Motor neuron (in vitro differentiated cells): Measurements from ENCODE around the gene VAC14. TPM values are rescaled to one million over a fixed set of nuclear protein-coding genes. Genes with fewer than 3 reads are reported as not detected.
A peak's percentile ranks its signal among the peaks of the same experiment; 100 is the strongest.

Experiments
- ATAC-seq, 8 experiments: fragments of 200-7000 bp; cut with Tn5 transposase; replicated peaks in 6 of 8; 2 replicates each; pipeline ENCODE4 v1.8.0; 2021; ENCODE audit warnings: mild to moderate bottlenecking in 8 of 8, moderate library complexity in 8 of 8
- H3K27ac ChIP-seq, 2 donors: fragments of 250-450 bp; sonication (Bioruptor Pico); 2 replicates each; pipeline ENCODE4 v1.9.0; 2021; ENCODE audit warnings: antibody characterized with exemption in 2 of 2, mild to moderate bottlenecking in 2 of 2, moderate library complexity in 1 of 2
- H3K4me1 ChIP-seq, 2 donors: fragments of 250-450 bp; sonication (Bioruptor Pico); replicated peaks in 1 of 2; 2 replicates each; pipeline ENCODE4 v1.6.1; 2021; ENCODE audit warnings: antibody characterized with exemption in 2 of 2, mild to moderate bottlenecking in 2 of 2, moderate library complexity in 1 of 2
- H3K4me3 ChIP-seq, 5 donors: fragments of 250-450 bp; sonication (Bioruptor Pico); 2 replicates each; pipeline ENCODE4 v1.9.0; 2021; ENCODE audit warnings: antibody characterized with exemption in 5 of 5, mild to moderate bottlenecking in 5 of 5, moderate library complexity in 4 of 5
- WGBS, 10 experiments: fragments of 450-650 bp; shearing (Covaris generic); methylation state at CpG; one replicate each; pipeline ENCODE4 v1.0.0; 2022; 5-methylcytosine and 5-hydroxymethylcytosine counted together
- in situ Hi-C, 9 experiments: fragments of 400-800 bp; cut with MboI; loops; one replicate each; pipeline ENCODE4 v1.15.0; 2021; ENCODE audit warnings: low sequenced_read_pairs in 9 of 9, low pct_unique_long_range_greater_than_20kb in 2 of 9; ENCODE audit not compliant: unreplicated experiment in 9 of 9
- total RNA-seq, 8 experiments: library from RNA; unstranded; fragments of 300-600 nt; gene quantifications; 2 replicates each; pipeline versions ENCODE4 v1.2.3 to v1.2.4, GENCODE V29; 2022

VAC14 gene
- total RNA-seq, 8 experiments from 2014 or later = 9.3 to 34.5 (median 17.0) TPM

DNA sequence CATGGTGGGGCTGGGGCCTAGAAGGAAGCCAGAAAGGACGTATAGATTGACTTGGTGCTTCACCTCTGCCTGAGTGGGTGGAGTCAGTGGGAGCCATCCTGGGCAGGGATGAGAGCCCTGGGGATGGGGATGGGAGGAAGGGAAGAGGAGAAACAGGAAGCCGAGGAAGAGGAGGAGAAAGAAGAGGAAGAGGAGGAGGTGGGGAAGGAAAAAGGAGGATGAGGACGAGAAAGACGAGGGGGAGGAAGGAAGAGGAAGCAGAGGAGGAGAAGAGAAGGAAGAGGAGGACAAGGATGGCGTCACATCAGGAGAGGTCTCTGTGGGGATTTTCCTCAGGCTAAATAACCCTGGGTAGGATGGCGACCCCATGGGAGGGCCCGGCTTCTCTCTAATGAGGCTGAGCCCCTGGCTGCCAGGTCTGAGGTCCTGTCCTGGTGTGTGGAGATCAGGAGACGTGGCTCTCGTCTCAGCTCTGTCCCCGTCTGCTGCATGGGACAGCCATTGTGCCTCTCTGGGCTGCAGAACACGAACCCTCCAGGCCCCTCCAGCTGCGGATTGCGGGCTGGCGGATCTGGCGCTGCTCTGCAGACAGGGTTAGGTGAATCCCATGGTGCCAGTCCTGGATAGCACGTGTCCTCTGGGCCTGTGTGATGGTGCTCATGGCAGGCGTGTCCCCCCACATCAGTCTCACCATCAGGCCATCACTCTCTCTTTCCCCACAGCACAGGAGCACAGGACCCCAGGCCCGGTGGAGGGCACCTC is 79.6 kb downstream of the VAC14 start:
- no peak overlapping the region for H3K27ac ChIP-seq
- H3K4me1 ChIP-seq = peaks cover 16 to 19% of the 10 kb centered on the region in 2 donors
- H3K4me3 ChIP-seq = no peak overlapping the region
- WGBS, 10 experiments = 69 to 100% (median 82%) methylated on average over 1 to 10 of the region's 18 CpGs; no CpG with 5 or more reads in 2 of the 10 experiments
- ATAC-seq = no peak
- in situ Hi-C loops = no loop called here

DNA sequence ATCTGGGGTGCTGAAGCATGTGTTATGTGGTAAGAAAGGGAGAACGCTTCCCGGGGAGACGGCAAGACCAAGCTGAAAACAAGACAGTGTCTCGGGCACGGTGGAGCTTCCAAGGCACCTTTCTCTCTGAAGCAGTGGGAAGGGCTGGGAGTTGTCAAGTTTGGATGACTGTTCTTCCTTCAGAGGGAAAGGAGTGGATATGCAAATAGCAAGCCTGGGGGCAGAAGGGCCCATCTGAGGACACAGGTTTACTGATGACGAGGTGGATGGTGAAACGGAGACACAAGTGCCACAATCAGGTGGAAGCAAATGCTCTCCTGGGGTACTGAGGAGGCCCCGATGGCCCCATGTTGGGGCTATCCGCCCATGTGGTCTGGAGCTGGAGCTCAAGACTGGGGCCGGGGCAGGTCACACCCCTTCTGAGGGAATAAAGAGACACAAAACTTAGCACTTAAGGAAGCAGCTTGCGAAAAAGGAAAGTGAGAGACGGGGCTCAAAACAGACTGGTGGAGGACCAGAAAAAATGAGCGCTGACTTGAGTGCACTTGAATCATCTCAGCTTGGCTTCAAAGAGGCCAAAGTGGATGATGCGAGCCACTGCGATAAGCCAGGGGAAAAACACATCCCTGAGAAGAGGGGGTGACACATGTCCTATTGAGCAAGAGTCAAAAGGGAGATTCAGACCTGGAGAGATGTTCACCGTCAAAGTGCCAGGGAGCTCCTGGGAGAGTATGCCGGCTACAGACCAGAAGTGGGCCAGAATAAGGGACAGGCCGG is 80.3 kb downstream of the VAC14 start:
- no peak overlapping the region for H3K4me3 ChIP-seq
- in situ Hi-C loops = no loop called here
- peak in 2 of 8 experiments; percentile 49 to 70 for ATAC-seq
- WGBS, 10 experiments = 78 to 100% (median 93%) methylated on average over 1 to 12 of the region's 18 CpGs; no CpG with 5 or more reads in 1 of the 10 experiments
- H3K27ac ChIP-seq = no peak overlapping the region
- peaks cover 15 to 18% of the 10 kb centered on the region in 2 donors for H3K4me1 ChIP-seq

DNA sequence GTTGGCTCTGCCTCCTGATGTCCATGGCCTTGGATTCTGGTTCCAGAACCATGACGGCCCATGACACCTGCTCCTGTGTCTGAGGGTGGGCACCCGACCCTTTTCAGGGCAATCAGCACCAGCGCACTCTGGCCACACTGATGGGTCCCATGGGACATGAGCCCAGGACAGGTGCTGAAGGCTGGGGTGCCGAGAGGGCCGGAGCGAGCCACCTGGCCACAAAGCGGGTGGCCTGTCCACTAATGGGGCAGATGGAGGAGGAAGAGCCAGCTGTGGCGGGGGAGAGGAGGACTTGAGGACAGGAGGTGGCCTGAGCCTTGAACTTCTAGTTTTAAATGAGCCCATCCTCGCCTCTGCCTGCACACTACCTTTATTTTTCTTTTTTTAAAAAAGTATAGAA is 83.9 kb downstream of the VAC14 start:
- in situ Hi-C loops = no loop called here
- Histone ChIP-seq H3K27ac (no peak overlapping the region), H3K4me1 (peaks cover 38 to 42% of the 10 kb centered on the region in 2 donors), H3K4me3 (no peak overlapping the region)
- WGBS, 10 experiments = 90 to 100% (median 95%) methylated on average over 2 to 6 of the region's 9 CpGs; no CpG with 5 or more reads in 5 of the 10 experiments
- ATAC-seq = no peak

DNA sequence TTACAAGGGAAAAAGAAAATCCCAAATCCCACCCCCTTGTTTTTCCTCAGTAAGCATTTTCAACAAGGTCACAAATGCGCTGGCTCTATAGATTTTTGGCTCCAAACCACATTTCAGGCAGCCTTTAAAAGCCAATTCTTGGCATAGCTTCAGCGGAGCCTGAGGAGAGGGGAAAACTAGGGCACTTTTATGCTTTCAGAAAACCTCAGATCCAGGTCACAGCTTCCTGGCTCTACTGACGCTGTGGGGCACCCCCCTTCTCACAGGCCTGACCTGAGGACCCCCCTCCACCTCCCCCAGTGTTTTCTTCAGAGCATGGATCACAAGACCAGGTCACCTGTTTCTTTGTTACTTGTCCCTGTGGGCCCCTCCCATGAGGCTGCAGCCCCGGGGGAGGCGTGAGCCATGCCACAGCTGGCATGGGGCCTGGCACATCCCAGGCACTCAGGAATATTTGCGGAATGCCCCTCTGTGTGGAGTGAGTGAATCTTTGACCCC is 85.0 kb downstream of the VAC14 start:
- H3K4me1 ChIP-seq = peaks cover 46 to 48% of the 10 kb centered on the region in 2 donors
- no peak overlapping the region for H3K4me3 ChIP-seq
- in situ Hi-C loops = no loop called here
- ATAC-seq = no peak
- 64 to 100% (median 100%) methylated on average over 1 to 3 of the region's 6 CpGs; no CpG with 5 or more reads in 4 of the 10 experiments for WGBS, 10 experiments
- peak overlapping the region in 1 of 2 donors; percentile 39 for H3K27ac ChIP-seq

DNA sequence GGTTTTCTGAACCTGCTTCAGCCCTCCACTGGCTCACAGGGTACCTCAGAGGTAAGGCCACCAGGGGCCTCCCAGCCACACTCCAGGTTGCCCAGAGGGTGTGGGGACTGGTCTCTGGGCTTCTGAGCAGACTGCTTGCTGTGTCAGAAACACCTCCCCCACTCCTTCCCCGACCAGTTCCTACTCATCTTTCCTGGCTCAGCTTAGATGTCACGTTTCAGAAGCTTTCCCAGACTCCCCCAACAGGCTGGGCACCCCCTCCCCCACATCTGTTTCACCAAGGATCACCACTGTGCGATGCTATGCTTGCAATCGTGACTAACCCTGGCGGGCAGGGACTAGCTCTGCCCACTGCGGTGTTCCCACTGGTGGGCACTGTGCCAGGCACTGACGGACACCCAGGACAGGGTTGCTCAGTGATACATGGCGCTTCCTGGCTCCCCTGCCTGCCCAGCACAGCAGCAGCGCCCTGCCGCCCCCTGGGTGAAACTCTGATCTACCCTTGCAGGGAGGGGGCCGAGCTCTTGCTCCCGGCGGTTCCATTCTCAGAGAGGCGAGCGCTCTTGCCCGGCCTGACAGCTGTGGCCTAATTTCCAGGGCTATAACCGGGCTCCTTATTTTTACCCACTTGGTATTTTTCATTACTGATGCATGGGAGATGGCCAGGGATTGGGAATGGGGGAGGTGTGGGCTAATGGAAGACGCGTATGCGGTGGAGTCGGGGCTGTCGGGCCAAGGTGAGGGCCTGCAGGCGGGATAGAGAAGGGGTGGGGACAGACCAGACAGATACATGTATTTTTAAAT is 85.7 kb downstream of the VAC14 start:
- 38 to 100% (median 70%) methylated on average over 1 to 5 of the region's 23 CpGs; no CpG with 5 or more reads in 6 of the 10 experiments for WGBS, 10 experiments

DNA sequence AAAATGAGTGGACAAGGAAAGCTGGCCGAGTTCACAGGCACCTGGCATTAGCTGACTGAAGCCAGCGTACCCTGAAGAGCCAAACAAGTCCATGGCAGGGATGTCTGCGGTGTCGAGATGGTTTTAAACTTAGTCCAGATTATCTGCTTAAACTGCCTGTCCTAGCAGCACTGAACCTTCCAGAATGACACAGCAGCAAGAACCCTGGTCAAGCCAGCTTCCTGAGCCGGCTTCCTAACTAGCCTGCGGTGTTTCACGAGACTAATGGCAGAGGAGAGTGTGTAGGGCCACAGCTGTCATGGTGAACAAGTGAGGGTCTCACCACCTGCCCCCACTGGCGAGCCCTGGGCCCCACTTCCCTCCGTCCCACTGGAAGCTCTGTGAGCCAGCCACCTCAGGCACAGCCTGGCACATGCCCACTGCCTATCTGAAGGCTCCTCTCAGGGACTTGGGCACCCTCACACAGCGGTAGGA is 86.3 kb downstream of the VAC14 start:
- no peak for ATAC-seq
- in situ Hi-C loops = no loop called here
- 89 to 100% (median 92%) methylated on average over 1 to 7 of the region's 10 CpGs; no CpG with 5 or more reads in 6 of the 10 experiments for WGBS, 10 experiments

More for the DNA sequence above, 85.7 kb downstream of the VAC14 start:
- in situ Hi-C loops = no loop called here
- peak in 7 of 8 experiments; percentile 57 to 89 (median 84) for ATAC-seq
- Histone ChIP-seq H3K4me3 (no peak overlapping the region), H3K27ac (no peak overlapping the region), H3K4me1 (peaks cover 48 to 51% of the 10 kb centered on the region in 2 donors)

DNA sequence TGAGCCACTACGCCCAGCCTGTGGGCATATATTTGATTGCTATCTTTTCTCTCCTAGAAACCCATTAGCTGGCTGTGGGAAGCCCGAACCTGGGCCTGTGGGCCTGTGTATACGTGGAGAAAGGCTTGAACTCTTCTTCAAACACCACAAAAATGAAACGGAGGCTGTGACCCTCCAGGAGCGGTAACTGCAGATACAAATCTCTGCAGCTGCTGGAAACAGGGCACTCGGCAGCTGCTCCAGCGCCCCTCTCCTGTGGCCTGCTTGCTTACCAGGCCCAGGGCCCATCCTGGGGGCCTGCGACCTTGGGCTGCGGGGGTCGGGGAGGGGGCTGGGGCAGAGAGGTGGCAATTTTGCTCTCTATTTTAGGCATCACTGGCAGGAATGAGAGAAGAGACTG is 87.1 kb downstream of the VAC14 start:
- 72 to 90% (median 81%) methylated on average over 2 to 7 of the region's 10 CpGs; no CpG with 5 or more reads in 7 of the 10 experiments for WGBS, 10 experiments
- Histone ChIP-seq H3K4me3 (no peak overlapping the region), H3K4me1 (peaks cover 48 to 53% of the 10 kb centered on the region in 2 donors), H3K27ac (peak overlapping the region in 1 of 2 donors; percentile 11)
- in situ Hi-C loops = no loop called here
- ATAC-seq = no peak

More for the DNA sequence above, 86.3 kb downstream of the VAC14 start:
- Histone ChIP-seq H3K27ac (no peak overlapping the region), H3K4me3 (no peak overlapping the region), H3K4me1 (peaks cover 48 to 53% of the 10 kb centered on the region in 2 donors)

DNA sequence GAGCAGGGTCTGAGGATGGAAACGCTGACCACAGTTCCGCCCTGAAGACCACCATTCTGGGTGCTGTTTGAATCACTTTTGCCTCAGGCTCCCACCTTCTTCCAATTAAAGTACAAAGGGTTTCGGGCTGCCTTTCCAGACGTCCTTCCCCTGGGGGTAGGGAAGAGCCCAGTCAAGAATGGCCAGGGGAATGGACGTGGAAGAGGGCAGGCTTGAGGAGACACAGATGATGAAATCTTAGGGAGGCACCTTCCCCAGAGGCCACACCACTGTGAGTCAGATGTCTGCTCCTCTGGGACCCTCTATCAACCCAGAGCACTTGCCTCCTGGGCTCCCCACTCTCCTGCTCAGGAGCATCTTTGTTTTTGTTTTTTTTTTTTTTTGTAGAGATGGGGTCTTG is 87.6 kb downstream of the VAC14 start:
- peaks cover 48 to 53% of the 10 kb centered on the region in 2 donors for H3K4me1 ChIP-seq
- in situ Hi-C loops = no loop called here
- 10 to 100% (median 82%) methylated on average over 1 to 4 of the region's 5 CpGs; no CpG with 5 or more reads in 4 of the 10 experiments for WGBS, 10 experiments
- H3K27ac ChIP-seq = no peak overlapping the region
- ATAC-seq = peak in 3 of 8 experiments; percentile 35 to 88 (median 42)
- no peak overlapping the region for H3K4me3 ChIP-seq

DNA sequence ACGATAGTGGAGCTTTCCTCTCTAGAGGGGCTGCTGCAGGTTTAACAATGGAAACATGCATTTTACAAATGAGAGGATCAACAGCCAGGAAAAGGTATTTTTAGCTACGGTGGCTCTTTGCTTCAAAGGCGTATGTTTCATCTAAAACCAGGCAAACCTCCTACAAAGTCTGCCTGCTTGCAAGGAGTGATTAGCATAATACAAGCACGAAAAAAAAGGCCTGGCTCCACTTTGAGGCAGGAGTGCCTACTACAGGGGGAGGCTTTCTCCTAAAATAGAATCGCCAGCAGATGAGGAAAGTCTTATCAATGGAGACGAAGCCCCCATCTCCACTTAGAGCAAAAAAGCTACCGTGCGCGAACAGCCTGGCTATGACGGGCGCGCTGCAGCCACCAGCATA is 88.0 kb downstream of the VAC14 start:
- ATAC-seq = peak in 5 of 8 experiments; percentile 19 to 61 (median 34)
- H3K4me1 ChIP-seq = peaks cover 48 to 53% of the 10 kb centered on the region in 2 donors
- no peak overlapping the region for H3K27ac ChIP-seq
- in situ Hi-C loops = no loop called here
- H3K4me3 ChIP-seq = no peak overlapping the region
- WGBS, 10 experiments = 13 to 100% (median 32%) methylated on average over 2 to 6 of the region's 12 CpGs; no CpG with 5 or more reads in 2 of the 10 experiments

DNA sequence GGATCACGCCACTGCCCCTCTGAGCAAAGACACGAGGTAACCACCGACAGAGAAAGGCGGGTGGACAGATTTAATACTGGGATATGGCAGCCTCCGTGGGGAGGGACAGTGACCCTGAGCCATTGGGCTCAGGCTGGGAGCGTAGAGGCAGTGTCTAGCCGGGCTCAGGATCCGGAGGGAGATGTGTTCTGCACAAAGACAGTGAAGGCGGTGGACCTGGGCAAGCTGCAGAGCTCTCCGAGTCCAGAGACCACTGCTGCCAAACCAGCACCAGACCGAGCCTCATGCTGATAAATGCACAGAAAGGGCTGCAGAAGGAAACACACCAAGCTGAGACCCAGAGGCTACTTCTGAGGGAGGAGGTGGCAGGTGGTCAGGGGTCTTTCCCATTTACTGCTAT is 88.6 kb downstream of the VAC14 start:
- Histone ChIP-seq H3K4me1 (peaks cover 48 to 53% of the 10 kb centered on the region in 2 donors), H3K4me3 (no peak overlapping the region), H3K27ac (no peak overlapping the region)
- 80 to 100% (median 92%) methylated on average over 1 to 5 of the region's 11 CpGs; no CpG with 5 or more reads in 4 of the 10 experiments for WGBS, 10 experiments
- in situ Hi-C loops = no loop called here
- ATAC-seq = no peak

DNA sequence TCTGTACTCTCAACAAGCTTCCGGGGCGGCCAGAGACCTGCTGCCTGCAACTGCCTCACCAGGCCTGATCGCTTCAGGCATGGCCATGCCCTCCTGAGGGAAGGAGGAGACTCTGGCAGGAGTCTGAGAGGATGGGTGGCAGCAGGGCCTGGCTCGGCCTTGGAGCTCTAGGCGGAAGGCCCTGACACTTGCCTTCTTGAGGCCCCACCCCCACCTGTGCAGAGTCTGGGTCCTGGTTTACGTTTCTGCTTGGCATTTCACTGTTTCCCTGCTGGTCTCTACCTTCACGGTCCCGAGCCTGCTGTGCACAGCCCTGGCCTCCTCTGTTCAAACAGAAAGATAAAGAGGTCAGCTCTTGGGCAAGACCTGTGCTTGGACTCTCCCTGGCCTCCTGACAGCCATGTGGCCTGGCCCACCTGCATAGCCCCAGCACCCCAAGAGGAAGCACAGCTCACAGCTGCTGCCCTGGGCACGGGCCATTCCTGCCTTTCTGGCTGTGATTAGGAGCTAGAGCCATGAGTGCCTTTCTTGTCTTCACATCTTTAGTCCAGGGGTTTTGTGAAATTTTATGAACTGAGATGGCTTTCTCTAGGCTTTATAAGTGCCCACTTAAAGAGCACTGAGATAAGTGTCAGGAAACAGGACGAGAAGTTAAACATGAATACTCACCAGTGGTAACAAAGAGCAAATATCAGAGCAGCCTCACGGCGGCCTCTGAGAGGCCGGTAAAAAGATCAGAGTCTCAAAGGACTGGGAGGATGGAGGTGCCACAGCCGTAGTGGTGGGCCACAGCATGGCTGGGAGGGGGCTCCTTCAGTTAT is 89.5 kb downstream of the VAC14 start:
- peaks cover 48 to 57% of the 10 kb centered on the region in 2 donors for H3K4me1 ChIP-seq
- 60 to 100% (median 88%) methylated on average over 1 to 6 of the region's 14 CpGs; no CpG with 5 or more reads in 3 of the 10 experiments for WGBS, 10 experiments
- ATAC-seq = no peak
- in situ Hi-C loops = no loop called here
- H3K27ac ChIP-seq = no peak overlapping the region
- no peak overlapping the region for H3K4me3 ChIP-seq
